ENCODE measurements around the gene SUSD4.

GRCh38 chr1:223222377-223222776, 141.6 kb downstream of the SUSD4 start:
- no peak for TF ChIP-seq CTCF (IDR thresholded peaks at IDR 0.05)
- TF ChIP-seq MAX (IDR thresholded peaks at IDR 0.05; ENCODE audit: low read depth) = no peak
- no peak for TF ChIP-seq SIN3A (IDR thresholded peaks at IDR 0.05; ENCODE audit: borderline replicate concordance, low read depth, low read length)
- no peak for TF ChIP-seq FOXM1 (IDR thresholded peaks at IDR 0.05; ENCODE audit: low read depth)
- no peak for TF ChIP-seq RAD21 (IDR thresholded peaks at IDR 0.05; ENCODE audit: low read length)
- TF ChIP-seq CHD2 (IDR thresholded peaks at IDR 0.05; ENCODE audit: low read length, partially characterized antibody) = no peak
- TF ChIP-seq TAF1 (IDR thresholded peaks at IDR 0.05; ENCODE audit: borderline replicate concordance, low read depth, low read length) = no peak
- no peak for TF ChIP-seq REST (IDR thresholded peaks at IDR 0.05; ENCODE audit: low read depth, low read length)
- no peak for TF ChIP-seq POLR2AphosphoS5 (IDR thresholded peaks at IDR 0.05; ENCODE audit: low read depth, low read length)
- no peak for TF ChIP-seq USF2 (IDR thresholded peaks at IDR 0.05; ENCODE audit: borderline replicate concordance, low read depth, low read length)
- no peak for TF ChIP-seq ZBTB33 (IDR thresholded peaks at IDR 0.05; ENCODE audit: borderline replicate concordance, low read depth)
- no peak for TF ChIP-seq TCF12 (IDR thresholded peaks at IDR 0.05)
- TF ChIP-seq EZH2phosphoT487 (IDR thresholded peaks at IDR 0.05; ENCODE audit: borderline replicate concordance, low read depth) = no peak
- TF ChIP-seq MXI1 (IDR thresholded peaks at IDR 0.05; ENCODE audit: low read depth, low read length) = no peak

Data from SK-N-SH (cell line).